Activated CD4-positive, alpha-beta memory T cell treated with anti-CD3 and anti-CD28 coated beads for 36 hours (primary cell): ENCODE data around the gene LEFTY1. TPM values are rescaled to one million over a fixed set of nuclear protein-coding genes. Genes with fewer than 3 reads are reported as not detected.
"Not testable (repeated sequence)": the region's sequence is repeated elsewhere in the genome, so short reads cannot be mapped to it uniquely, and the experiment has no call there.

Source experiments
- CTCF ChIA-PET: fragments of 350-600 bp; sonication (Branson Sonifier 250); formaldehyde crosslinking; loops from one replicate; lab custom pipeline; 2021; ENCODE audit warnings: antibody characterized with exemption, inconsistent platforms; lab: Charles Lee
- POLR2A ChIA-PET: fragments of 350-600 bp; sonication (Branson Sonifier 250); formaldehyde crosslinking; loops from one replicate; lab custom pipeline; 2021; ENCODE audit warnings: antibody characterized with exemption; lab: Charles Lee
- DNase-seq: peaks from one replicate; pipeline ENCODE4 v3.0.0-alpha.2; 2020
- H3K27ac Mint-ChIP-seq: one replicate; pipeline ENCODE4 v1.8.0; 2021; ENCODE audit warnings: mixed read lengths
- H3K27me3 Mint-ChIP-seq: one replicate; pipeline ENCODE4 v1.8.0; 2021; ENCODE audit warnings: mixed read lengths
- H3K36me3 Mint-ChIP-seq: one replicate; pipeline ENCODE4 v1.8.0; 2021; ENCODE audit warnings: mixed read lengths
- H3K4me1 Mint-ChIP-seq: one replicate; pipeline ENCODE4 v1.8.0; 2021; ENCODE audit warnings: low read depth, mixed read lengths
- H3K4me3 Mint-ChIP-seq: one replicate; pipeline ENCODE4 v1.8.0; 2021; ENCODE audit warnings: mild to moderate bottlenecking, mixed read lengths
- H3K9me3 Mint-ChIP-seq: one replicate; pipeline ENCODE4 v1.8.0; 2021; ENCODE audit warnings: mixed read lengths
- intact Hi-C: fragments of 100-400 bp; cut with micrococcal nuclease; formaldehyde crosslinking; loops from one replicate; pipeline ENCODE4 v1.15.1; 2023
- total RNA-seq, 2 experiments: library from RNA; stranded (reverse); gene quantifications; one replicate each; pipeline ENCODE4 v1.2.3, GENCODE V29; 2021

LEFTY1 gene
- total RNA-seq, result under 1 TPM in 1 of 2 experiments, not detected in 1; 0.19 TPM

GRCh38 chr1:225888898-225889601 lies at the start of gene LEFTY1:
TSS of gene LEFTY1 (minus strand) at chr1:225889146. CDS start at chr1:225889066, 80 bp downstream.
- CTCF ChIA-PET, result interaction anchor here (1.3 kb wide), 1 partner anchor 10 kb away, joined by 3 read pairs; no protein-coding TSS in a partner anchor
- POLR2A ChIA-PET, result interaction anchor here (0.6 kb wide), 1 partner anchor 13 kb away, joined by 3 read pairs; no protein-coding TSS in a partner anchor
- H3K27ac Mint-ChIP-seq, result no peak within 1 kb of the TSS
- peaks cover under 1% of the 10 kb centered on the region for H3K4me1 Mint-ChIP-seq
- no peaks in the 10 kb centered on the region for H3K27me3 Mint-ChIP-seq
- no peaks in the 10 kb centered on the region for H3K9me3 Mint-ChIP-seq
- intact Hi-C loops, result no loop called here
- H3K36me3 Mint-ChIP-seq, result no peaks in the 10 kb centered on the region
- no peak within 1 kb of the TSS for H3K4me3 Mint-ChIP-seq
- no peak for DNase-seq

GRCh38 chr1:225937048-225937968 lies 48.4 kb upstream of the LEFTY1 start:
- H3K36me3 Mint-ChIP-seq, result no peaks in the 10 kb centered on the region
- H3K27ac Mint-ChIP-seq, result no peak overlapping the region
- DNase-seq, result no peak
- peaks cover 3% of the 10 kb centered on the region for H3K27me3 Mint-ChIP-seq
- H3K9me3 Mint-ChIP-seq, result no peaks in the 10 kb centered on the region
- intact Hi-C loops, result no loop called here
- no peak overlapping the region for H3K4me3 Mint-ChIP-seq
- ChIA-PET CTCF (interaction anchor here (0.6 to 1.2 kb wide), 2 partner anchors 26 to 389 kb away, joined by 3 to 6 read pairs; no protein-coding TSS in a partner anchor), POLR2A (no interaction called here)
- H3K4me1 Mint-ChIP-seq, result no peaks in the 10 kb centered on the region

GRCh38 chr1:225936523-225936922 lies 47.6 kb upstream of the LEFTY1 start:
- H3K27ac Mint-ChIP-seq, result no peak overlapping the region
- intact Hi-C loops, result no loop called here
- no peaks in the 10 kb centered on the region for H3K9me3 Mint-ChIP-seq
- CTCF ChIA-PET, result no interaction called here
- H3K36me3 Mint-ChIP-seq, result no peaks in the 10 kb centered on the region
- no peak overlapping the region for H3K4me3 Mint-ChIP-seq
- DNase-seq, result no peak
- H3K27me3 Mint-ChIP-seq, result peaks cover 3% of the 10 kb centered on the region
- no peaks in the 10 kb centered on the region for H3K4me1 Mint-ChIP-seq
- POLR2A ChIA-PET, result no interaction called here

GRCh38 chr1:225936086-225936485 lies 47.1 kb upstream of the LEFTY1 start:
- H3K36me3 Mint-ChIP-seq, CTCF ChIA-PET, H3K27ac Mint-ChIP-seq, H3K9me3 Mint-ChIP-seq, DNase-seq, POLR2A ChIA-PET, H3K4me1 Mint-ChIP-seq, H3K27me3 Mint-ChIP-seq, H3K4me3 Mint-ChIP-seq, intact Hi-C loops: not testable (repeated sequence)

GRCh38 chr1:225934711-225935110 lies 45.8 kb upstream of the LEFTY1 start:
- DNase-seq, result no peak
- POLR2A ChIA-PET, result no interaction called here
- Mint-ChIP-seq H3K27me3 (no peaks in the 10 kb centered on the region), H3K4me1 (no peaks in the 10 kb centered on the region), H3K36me3 (no peaks in the 10 kb centered on the region), H3K4me3 (no peak overlapping the region), H3K9me3 (no peaks in the 10 kb centered on the region), H3K27ac (no peak overlapping the region)
- intact Hi-C loops, result no loop called here
- CTCF ChIA-PET, result interaction anchor here (1.1 kb wide), 1 partner anchor 8 kb away, joined by 4 read pairs; no protein-coding TSS in a partner anchor

GRCh38 chr1:225933072-225933471 lies 44.1 kb upstream of the LEFTY1 start:
- no peaks in the 10 kb centered on the region for H3K36me3 Mint-ChIP-seq
- POLR2A ChIA-PET, result no interaction called here
- CTCF ChIA-PET, result interaction anchor here (1.0 to 3.0 kb wide), 3 partner anchors 21 to 42 kb away, joined by 3 to 14 read pairs (median 4); no protein-coding TSS in a partner anchor
- intact Hi-C loops, result no loop called here
- no peaks in the 10 kb centered on the region for H3K27me3 Mint-ChIP-seq
- no peak overlapping the region for H3K27ac Mint-ChIP-seq
- H3K4me1 Mint-ChIP-seq, result peaks cover 5% of the 10 kb centered on the region
- H3K4me3 Mint-ChIP-seq, result no peak overlapping the region
- no peaks in the 10 kb centered on the region for H3K9me3 Mint-ChIP-seq
- no peak for DNase-seq

- no peaks in the 10 kb centered on the region for H3K9me3 Mint-ChIP-seq
- peaks cover 5% of the 10 kb centered on the region for H3K4me1 Mint-ChIP-seq
- ChIA-PET POLR2A (interaction anchor here (1.3 kb wide), 1 partner anchor 49 kb away, joined by 4 read pairs; the partner anchor contains the start of gene TMEM63A), CTCF (interaction anchor here (0.8 to 3.0 kb wide), 4 partner anchors 21 to 44 kb away, joined by 3 to 14 read pairs (median 4); no protein-coding TSS in a partner anchor)
- no peaks in the 10 kb centered on the region for H3K36me3 Mint-ChIP-seq
- no peak overlapping the region for H3K27ac Mint-ChIP-seq
- intact Hi-C loops, result no loop called here
- no peaks in the 10 kb centered on the region for H3K27me3 Mint-ChIP-seq
- no peak overlapping the region for H3K4me3 Mint-ChIP-seq
- DNase-seq, result no peak
Observed at GRCh38 chr1:225931270-225932136, 42.6 kb upstream of the LEFTY1 start.

GRCh38 chr1:225930566-225930965 lies 41.6 kb upstream of the LEFTY1 start:
- Mint-ChIP-seq H3K27ac (no peak overlapping the region), H3K36me3 (no peaks in the 10 kb centered on the region), H3K4me1 (peaks cover 5% of the 10 kb centered on the region), H3K27me3 (no peaks in the 10 kb centered on the region), H3K4me3 (no peak overlapping the region), H3K9me3 (no peaks in the 10 kb centered on the region)
- intact Hi-C loops, result no loop called here
- CTCF ChIA-PET, result interaction anchor here (0.8 to 3.0 kb wide), 2 partner anchors 20 to 45 kb away, joined by 3 to 14 read pairs; no protein-coding TSS in a partner anchor
- POLR2A ChIA-PET, result interaction anchor here (1.3 kb wide), 1 partner anchor 48 kb away, joined by 4 read pairs; the partner anchor contains the start of gene TMEM63A
- DNase-seq, result no peak

GRCh38 chr1:225929462-225929861 lies 40.5 kb upstream of the LEFTY1 start:
- H3K27me3 Mint-ChIP-seq, H3K4me1 Mint-ChIP-seq, H3K36me3 Mint-ChIP-seq, H3K4me3 Mint-ChIP-seq, DNase-seq, H3K9me3 Mint-ChIP-seq: not testable (repeated sequence)
- POLR2A ChIA-PET, result interaction anchor here (0.7 kb wide), 1 partner anchor 47 kb away, joined by 4 read pairs; the partner anchor contains the start of gene TMEM63A
- H3K27ac Mint-ChIP-seq, result peak overlapping the region; percentile 76
- CTCF ChIA-PET, result interaction anchor here (0.8 kb wide), 1 partner anchor 46 kb away, joined by 3 read pairs; no protein-coding TSS in a partner anchor
- intact Hi-C loops, result loop anchor here (10.0 kb wide), 1 partner anchor 135 kb away; the partner anchor contains the start of gene H3-3A

- DNase-seq, result no peak
- no peak overlapping the region for H3K4me3 Mint-ChIP-seq
- H3K27me3 Mint-ChIP-seq, result no peaks in the 10 kb centered on the region
- intact Hi-C loops, result loop anchor here (10.0 kb wide), 1 partner anchor 136 kb away; the partner anchor contains the start of gene H3-3A
- peaks cover 7% of the 10 kb centered on the region for H3K4me1 Mint-ChIP-seq
- H3K9me3 Mint-ChIP-seq, result no peaks in the 10 kb centered on the region
- ChIA-PET POLR2A (interaction anchor here (0.7 kb wide), 1 partner anchor 18 kb away, joined by 3 read pairs; no protein-coding TSS in a partner anchor), CTCF (interaction anchor here (0.8 kb wide), 1 partner anchor 47 kb away, joined by 3 read pairs; no protein-coding TSS in a partner anchor)
- H3K27ac Mint-ChIP-seq, result peak overlapping the region; percentile 76
- peaks cover 1% of the 10 kb centered on the region for H3K36me3 Mint-ChIP-seq
Observed at GRCh38 chr1:225928186-225929175, 39.5 kb upstream of the LEFTY1 start.
